Left kidney (tissue), 2 donors: Measurements from ENCODE around the gene BMPR1B. TPM values are rescaled to one million over a fixed set of nuclear protein-coding genes. Genes with fewer than 3 reads are reported as not detected.
"Not testable (repeated sequence)": the region's sequence is repeated elsewhere in the genome, so short reads cannot be mapped to it uniquely, and the experiment has no call there.

Experiments
- DNase-seq: peaks from one replicate; pipeline ENCODE4 v3.0.0-alpha.2; 2013
- polyA plus RNA-seq: library from polyadenylated mRNA; unstranded; fragments of 120-200 nt; gene quantifications from one replicate; pipeline ENCODE4 v1.2.1, GENCODE V29; 2013; ENCODE audit not compliant: insufficient read length

BMPR1B gene
- polyA plus RNA-seq, 1 donor: 22.7 TPM

DNA sequence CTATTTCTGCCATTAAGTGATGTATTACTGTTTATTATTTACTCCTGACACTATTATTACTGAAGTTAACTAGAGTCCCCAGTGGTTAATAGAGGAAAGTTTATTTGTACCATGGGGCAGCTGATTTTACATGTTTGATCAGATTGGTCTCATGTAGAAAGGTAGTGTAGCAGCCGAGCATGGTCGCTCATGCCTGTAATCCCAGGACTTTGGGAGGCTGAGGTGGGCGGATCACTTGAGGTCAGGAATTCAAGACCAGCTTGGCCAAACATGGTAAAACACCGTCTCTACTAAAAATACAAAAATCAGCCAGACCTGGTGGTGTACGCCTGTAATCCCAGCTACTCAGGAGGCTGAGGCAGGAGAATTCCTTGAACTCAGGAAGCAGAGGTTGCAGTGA lies 74.6 kb downstream of the BMPR1B start:
- DNase-seq: not testable (repeated sequence)

DNA sequence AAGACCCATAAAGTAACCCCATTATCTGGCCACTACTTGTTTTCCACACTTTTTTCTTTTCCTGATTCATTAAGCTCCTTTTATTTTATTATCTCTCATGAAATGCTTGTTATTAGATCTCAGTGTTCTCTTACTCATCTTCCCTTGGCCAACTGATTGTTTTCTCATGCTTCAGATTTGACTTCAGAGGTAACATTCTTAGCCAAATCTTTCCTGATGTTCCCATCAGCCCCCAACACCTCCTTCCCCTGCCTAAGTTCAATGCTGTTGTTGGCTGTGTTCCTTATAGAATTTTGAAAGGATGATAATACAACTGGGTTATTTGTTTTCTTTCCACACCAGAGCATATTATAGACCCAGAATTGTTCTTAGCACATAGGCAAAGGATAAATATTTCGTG lies 75.6 kb downstream of the BMPR1B start:
- no peak for DNase-seq

DNA sequence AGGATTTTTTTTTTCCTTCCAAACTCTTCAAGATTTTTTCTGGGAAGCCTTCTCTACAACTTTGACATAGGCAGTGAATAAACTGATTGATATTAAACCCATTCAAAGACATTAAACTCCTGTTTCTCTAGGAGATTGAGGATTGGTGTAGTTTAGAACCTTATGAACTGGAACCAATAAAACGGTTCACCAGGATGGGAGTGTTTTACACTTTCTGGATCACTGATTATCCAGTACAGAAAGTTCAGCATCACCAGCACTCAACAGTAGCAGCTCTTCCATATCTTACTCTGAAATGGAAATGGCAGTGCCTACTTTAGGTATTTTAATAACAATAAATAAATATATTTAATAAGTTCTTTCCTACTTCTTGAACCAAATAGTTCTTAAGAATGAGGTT lies 76.7 kb downstream of the BMPR1B start:
- no peak for DNase-seq

DNA sequence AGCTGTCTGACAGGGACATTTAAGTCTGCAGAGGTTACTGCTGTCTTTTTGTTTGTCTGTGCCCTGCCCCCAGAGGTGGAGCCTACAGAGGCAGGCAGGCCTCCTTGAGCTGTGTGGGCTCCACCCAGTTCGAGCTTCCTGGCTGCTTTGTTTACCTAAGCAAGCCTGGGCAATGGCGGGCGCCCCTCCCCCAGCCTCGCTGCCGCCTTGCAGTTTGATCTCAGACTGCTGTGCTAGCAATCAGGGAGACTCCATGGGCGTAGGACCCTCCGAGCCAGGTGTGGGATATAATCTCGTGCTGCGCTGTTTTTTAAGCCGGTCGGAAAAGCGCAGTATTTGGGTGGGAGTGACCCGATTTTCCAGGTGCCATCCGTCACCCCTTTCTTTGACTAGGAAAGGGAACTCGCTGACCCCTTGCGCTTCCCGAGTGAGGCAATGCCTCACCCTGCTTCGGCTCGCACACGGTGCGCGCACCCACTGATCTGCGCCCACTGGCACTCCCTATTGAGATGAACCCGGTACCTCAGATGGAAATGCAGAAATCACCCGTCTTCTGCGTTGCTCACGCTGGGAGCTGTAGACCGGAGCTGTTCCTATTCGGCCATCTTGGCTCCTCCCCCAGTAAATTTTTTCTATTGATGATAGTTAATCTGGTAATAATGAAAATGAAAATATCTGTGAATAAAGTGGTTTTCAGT lies 83.6 kb downstream of the BMPR1B start:
- not testable (repeated sequence) for DNase-seq

DNA sequence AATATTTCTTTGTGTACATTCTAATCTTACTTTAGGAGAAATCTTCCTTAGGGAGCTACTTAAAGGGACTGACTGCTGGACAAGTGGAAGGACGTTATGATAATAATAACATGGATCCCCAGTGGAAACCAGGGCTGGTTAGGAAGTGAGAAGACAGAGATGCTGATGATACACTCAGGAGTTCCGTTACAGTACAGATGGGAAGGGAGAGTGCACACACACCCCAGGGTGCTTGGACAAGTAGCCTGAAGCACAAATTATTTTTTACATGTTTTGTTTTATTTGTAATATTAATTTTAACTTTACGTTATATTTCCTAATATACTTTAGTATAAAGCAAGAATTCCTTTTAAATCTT lies 84.1 kb downstream of the BMPR1B start:
- DNase-seq: no peak

DNA sequence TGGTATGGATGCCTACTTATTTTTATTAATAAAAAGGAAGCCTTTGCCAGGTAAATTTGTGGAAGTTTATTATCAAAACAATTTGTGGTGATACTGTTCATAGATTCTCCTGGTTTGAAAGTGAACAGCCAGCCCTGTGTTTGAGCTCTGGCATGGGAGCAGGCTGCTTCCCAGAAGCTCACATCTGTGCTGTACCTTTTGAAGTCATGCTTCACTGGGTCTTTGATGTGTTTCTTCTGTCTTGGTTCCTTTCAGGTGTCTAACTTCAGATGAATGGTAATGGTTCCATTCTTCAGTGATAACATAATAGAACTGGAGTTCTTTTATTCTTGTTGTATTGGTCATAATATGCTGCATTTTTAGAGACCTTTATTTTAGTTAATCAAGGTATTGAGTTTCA lies 85.5 kb downstream of the BMPR1B start:
- DNase-seq: no peak

DNA sequence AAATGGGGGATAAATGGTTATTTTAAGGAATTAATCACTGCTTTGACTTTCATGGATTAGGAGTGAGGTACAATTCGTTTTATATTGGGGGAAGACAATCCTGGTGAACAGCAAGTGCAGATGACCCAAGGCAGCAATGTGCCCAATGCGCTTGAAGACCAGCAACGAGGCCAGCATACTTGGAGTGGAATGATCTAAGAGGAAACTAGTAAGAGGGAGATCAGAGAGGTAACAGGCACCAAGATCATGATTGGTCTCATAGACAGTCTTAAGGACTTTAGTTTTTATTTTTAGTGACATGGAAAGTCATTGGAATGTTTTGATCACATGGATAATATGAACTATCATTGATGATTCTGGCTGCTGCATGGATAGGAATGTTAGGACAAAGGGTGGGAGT lies 90.6 kb downstream of the BMPR1B start:
- no peak for DNase-seq

DNA sequence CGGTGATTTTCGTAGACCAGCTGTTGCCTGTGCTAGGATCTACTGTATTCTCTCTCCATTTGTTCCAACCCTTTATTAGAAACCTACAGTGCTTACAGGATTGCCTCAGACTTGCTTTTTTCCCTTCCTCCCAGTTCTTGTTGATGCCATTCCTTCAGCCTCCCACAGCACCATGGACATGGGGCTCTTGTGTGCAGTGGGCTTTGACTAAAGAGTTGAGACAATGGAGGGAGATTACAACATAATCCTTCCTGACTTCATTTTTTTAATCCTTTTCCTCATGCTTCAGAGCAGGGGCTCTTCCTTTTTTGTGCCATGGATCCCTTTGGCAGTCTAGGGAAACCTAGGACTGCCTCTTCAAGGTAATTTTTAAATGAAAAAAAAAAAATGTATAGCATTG lies 92.1 kb downstream of the BMPR1B start:
- no peak for DNase-seq

DNA sequence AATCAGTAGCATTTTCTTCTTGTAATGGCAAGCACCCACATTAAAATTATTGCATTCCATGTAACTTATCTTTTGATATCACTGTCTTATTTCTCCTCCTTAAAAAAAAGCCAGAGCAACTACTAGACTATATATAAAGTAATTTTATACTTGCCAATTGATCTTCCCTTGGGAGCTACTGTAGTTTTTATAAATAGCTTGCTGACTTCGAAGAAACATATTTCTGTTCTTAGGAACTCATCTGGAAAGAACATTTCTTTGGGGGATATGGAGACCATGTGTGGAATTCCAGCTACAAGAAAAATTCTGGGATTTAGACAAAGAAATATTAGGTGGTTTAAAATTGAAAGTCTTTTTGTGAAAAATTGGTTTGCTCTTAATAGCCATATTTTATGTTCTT lies 94.9 kb downstream of the BMPR1B start:
- DNase-seq: no peak

DNA sequence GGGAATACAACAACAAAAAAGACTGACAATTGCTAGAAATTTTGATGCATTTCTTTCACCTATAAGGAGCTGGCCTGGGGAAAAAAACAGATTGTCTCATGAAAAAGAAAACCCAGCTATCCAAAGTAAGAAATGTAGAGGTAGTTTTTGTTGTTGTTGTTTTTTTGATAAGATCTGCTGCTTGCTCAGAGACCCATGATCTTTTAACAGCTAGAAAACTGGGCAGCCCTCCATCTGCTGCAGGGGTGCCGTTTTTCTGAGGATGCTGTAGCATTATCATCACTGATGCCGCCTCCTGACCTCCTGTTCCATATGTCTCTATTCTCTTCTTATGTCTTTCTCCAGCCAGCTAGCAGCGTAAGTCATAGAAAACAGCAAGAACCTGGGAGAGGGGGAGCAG lies 98.3 kb downstream of the BMPR1B start:
- DNase-seq: no peak

DNA sequence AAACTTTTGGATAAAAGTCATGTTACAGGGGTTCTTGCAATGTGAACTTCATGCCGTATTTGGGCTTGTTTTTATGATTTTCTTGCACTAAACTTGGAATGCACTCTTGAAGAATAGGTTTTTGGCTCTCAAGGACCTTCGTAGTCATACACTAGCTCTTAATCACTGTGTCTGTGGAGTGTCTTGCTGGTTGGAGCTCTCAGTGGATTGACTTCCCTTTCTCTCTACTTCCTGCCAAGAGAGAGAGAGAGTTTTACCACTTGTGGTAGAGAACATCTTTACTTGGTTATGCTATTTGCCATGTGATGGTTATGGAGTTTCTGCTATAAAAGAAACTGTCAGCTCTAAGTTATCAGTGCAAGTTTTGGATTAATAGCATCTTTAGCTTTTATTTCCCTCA lies 112.4 kb downstream of the BMPR1B start:
- DNase-seq: no peak

DNA sequence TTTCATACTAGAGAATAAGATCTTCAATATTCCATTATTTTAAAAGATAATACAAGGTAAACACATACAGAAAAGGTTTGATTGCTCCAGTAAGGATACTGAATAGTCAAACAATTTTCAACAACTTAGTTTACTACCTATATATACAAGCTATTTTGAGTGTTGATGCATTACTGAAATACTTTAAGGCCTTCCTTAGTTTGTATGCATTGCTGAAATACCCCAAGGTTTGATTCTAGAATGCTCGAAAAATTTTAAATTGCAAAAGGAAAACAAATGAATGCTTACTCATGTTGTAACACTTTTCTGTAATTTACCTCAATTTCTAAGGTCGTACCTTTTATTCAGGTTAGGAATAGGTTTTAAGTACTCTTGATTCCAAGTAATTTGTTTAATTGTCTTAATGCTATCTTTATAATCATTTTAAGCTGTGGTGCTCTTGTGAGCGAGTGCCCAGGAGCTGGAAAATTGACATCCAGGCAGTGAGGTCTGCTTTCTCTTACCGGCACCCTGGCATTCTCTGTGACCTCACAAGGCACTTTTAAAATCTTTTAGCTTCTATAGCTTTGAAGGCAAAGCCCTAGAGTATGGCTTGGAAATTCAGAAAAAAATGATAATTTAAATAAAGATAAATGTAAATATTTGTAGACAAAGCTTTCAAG lies 114.0 kb downstream of the BMPR1B start:
- no peak for DNase-seq

DNA sequence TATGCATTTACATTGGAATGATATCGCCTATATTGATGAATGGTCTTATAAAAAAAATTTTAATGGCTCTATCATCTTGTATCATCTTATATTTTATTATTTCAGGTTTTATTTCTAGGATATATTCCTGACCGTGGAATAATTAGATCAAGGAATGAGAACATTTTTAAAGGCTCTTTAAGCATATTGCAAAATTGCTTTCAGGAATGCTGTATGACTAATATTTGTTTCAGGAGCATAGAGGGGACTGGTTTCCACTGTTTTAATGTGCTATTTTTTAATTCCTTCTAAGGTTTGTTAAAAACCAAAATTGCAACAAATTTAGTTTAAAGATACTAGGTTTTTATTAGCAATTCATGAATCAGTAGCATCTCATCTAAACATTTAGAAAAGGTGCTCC lies 120.2 kb downstream of the BMPR1B start:
- no peak for DNase-seq

DNA sequence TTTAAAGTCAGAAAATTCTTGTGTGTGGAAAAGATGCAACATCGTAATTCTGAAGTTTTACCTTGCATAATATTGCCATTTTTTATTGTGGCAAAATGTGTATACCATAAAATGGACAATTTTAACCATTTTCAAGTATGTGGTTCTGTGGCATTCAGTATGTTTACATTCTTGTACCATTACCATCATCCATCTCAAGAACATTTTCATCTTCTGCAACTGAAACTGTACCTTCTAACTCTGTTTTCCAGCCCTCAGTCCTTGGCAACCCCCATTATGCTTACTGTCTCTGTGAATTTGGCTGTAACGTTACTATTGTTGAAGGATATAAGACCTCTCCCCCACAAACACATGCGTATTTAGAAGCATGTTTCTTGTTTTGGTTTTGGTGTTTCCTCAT lies 123.2 kb downstream of the BMPR1B start:
- no peak for DNase-seq

DNA sequence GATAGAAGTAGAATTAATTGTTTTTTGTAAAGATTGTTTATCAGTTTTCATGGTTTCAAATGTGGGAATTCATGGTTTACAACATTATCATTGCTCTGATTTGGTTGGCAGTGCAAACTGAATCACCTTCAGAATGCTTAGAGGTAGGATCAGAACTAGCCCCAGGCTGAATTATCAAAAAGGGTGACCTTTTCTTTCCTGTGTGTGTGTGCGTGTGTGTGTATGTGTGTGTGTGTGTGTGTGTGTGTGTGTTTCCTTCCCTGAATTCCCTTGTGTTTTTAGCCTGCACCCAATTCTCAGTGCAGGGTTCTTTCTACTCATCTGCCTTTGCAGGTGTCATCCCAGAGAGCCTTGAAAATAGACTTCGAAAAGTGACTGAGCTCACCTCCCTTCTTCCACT lies 125.0 kb downstream of the BMPR1B start:
- no peak for DNase-seq

DNA sequence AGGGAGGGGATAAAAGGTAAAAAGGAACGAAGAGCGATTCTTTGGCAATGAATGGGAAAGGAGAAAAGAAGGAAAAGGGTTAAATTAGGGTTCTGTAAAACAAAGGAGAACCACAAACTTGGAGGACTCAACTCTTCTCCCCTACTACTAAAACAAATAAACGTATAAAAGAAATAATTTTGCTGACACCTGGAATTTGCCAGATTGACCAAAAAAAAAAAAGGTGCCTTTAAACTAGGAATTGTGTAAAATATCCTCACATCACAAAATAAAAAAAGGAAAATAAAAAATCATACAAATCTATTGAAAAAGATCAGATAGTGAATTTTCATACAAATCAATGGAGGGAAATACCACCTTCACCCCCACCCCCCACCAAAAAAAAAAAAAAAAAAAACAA lies 129.3 kb downstream of the BMPR1B start:
- no peak for DNase-seq

DNA sequence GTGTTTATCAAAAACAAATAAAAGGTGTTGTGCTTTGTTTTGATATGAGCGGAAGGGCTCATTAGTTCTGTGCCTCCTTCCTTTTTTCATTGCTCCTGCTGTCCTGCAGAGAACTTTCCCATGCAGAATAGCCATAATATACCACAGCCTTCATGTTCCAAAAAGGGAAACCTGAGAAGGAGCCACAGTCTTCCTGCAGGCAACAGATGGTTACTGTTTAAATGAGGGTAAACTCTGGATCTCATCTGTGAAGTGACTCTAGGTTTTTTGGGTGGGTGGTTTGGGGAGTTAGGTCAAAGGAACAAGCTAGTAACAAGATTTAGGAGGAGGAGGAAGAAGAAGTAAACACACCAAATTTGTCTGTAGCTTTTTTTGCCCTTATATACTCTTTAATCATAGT lies 131.8 kb downstream of the BMPR1B start:
- no peak for DNase-seq

DNA sequence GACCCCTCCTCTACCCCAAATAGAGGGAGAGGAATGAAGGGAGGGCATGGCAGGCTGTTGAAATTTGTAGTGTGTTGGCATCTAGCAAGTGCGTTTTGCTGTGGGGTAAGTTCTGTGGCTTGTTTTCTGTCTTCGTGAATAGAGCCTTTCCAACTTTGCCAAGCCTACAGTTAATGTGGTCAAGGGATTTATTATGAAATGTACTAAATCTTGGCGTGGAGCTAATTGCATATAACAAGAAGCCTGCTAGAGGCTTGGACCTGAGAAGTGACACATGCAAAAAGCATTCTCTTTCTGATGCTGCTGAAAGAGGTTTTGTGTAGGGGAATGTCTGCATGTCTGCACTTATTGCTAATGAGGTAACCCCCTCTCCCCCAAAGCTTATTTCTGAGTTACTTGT lies 132.2 kb downstream of the BMPR1B start:
- DNase-seq: no peak

DNA sequence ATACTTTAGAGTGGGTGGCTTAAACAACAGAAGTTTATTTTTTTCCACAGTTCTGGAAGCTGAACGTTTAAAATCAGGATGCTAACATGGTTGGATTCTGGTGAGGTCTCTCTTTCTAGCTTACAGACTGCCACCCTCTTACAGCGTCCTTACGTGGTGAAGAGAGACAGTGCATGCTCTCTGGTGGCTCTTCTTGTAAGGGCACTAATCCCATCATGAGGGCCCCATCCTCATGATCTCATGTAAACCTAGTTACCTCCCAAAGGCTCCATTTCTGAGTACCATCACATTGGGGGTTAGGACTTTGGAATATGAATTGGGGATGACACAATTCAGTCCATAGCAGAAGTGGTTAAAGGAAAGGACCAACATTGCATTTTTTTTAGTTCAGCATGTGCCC lies 132.8 kb downstream of the BMPR1B start:
- no peak for DNase-seq

DNA sequence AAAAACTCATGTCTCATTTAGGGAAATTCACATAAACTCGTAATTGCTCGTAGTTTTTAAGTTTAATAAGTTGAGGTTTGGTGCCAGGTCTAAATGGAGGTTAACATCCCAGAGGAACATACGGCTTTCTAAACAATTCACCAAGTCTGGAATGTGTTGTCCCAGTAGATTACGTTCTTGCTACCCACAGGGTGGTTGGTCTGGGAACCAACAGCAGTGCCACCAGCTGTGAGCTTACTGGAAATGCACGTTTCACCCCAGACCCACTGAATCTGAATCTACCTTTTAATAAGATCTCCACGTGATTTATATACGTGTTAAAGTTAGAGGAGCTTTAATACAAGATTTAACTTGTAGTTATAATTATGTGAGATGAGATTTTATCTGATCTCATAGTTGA lies 134.3 kb downstream of the BMPR1B start:
- no peak for DNase-seq

DNA sequence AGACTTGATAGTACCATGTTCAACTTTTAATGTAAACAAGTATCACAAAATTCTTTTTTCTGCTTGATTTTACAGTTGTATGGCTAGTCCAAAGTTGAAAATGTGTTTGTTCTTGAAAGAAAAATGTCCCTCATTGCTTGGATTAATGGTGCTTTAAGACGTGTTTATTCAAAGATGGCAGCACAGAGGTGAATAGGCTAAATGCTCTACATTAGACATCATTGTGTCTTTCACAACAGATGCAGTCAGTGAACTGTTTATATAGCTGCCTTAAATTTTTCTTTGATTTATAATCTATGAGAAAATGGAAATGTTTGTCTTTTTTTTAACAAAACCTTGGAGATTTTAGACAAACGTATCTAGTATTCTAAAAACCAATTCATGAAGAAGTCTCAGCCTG lies 137.3 kb downstream of the BMPR1B start:
- no peak for DNase-seq

DNA sequence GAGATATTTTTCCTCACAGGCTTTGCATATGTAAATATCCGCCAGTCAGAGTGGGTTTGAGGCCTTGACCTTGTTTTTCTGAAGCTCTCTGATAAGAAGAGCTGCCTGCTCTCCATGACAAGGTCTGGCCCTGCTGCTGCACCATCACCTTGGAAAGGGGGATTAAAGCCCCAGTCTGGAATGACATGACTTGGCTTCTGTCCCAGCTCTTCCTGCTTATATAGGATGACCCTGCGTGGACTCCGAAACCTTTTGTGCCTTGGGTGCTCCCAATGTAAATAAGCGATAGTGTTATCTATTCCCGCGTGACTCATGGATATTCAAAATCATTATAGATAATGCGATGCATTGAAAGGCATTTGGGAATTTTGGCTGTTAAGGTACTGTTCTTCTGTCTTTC lies 139.3 kb downstream of the BMPR1B start:
- no peak for DNase-seq

DNA sequence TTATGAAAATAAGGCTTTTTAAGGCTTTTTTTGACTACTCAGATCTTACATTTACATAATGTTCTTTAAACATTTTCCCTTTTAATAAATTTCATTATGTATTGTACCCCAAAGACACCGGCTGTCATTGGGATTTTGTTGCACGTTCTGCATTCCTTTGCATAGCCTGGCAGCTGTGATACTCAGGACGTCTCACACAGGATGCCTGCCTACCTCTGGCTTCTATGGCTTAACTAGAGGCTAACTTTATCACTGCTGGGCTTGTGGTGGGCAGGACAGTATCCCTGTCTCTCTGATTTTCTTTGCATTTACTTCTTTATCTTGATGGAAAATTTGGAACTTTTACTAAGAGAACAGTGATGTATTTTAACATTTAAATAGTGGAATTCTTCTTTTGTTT lies 147.8 kb downstream of the BMPR1B start:
- DNase-seq: no peak

DNA sequence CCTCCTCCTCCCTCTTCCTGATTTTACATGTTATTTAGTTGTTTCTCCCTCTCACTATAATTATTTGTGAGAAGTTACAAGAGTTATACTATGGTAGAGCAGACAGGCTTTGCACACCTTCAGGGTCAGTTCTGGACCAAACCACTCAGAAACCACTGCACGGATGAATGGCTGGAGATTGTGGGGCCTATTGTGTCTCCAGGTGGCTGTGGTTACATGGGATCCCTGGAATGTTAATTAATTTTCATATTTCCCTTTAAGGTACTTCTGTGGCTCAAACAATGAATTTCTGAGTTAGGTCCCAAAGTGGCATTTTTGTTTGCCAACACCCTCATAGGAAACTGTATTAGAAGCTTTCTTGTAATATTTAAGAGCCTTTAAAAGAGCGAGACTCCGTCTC lies 151.9 kb downstream of the BMPR1B start:
- DNase-seq: peak; percentile 25

DNA sequence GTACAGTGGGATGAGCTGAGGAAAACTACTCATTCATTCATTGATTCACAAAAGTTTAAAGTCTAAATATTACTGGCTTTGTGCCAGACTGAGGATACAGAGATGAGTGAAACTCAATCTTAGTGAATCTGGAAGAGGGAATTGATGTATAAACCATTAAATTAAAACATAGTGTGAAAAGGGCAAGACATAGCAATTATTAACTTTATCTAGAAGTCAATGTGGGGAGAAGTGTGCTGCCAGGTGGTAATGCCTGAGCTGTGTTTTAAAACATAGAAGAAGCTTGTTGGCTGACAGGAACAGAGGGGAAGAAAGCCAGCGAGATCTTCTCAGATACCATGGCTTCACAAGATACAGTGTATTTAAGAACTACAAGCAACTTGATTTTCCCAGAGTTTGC lies 153.4 kb downstream of the BMPR1B start:
- no peak for DNase-seq
